GM12878 (cell line): ENCODE results near the gene GPRC5D. TPM values are rescaled to one million over a fixed set of nuclear protein-coding genes. Genes with fewer than 3 reads are reported as not detected.

ENCODE experiments used
- ATAC-seq: fragments of 200-7000 bp; cut with Tn5 transposase; 3 replicates; pipeline ENCODE4 v1.9.1; 2020; ENCODE audit warnings: mild to moderate bottlenecking, moderate library complexity
- BruUV-seq: library from RNA; stranded (reverse); fragments of 400-500 nt; replicated peaks from 2 replicates; lab custom pipeline; 2021; lab: Mats Ljungman, UMichigan
- CTCF ChIA-PET: fragments of 300-600 bp; sonication (Branson Sonifier 250); formaldehyde crosslinking; extraction: SDS; loops from one replicate; lab custom pipeline; 2021; ENCODE audit warnings: inconsistent platforms; lab: Yijun Ruan, JAX
- POLR2A ChIA-PET: fragments of 350-600 bp; formaldehyde crosslinking; extraction: SDS; loops from one replicate; lab custom pipeline; 2021; ENCODE audit warnings: inconsistent platforms; lab: Charles Lee
- RAD21 ChIA-PET: fragments of 300-600 bp; sonication (Branson Sonifier 250); formaldehyde crosslinking; loops from one replicate; lab custom pipeline; 2023; ENCODE audit warnings: antibody characterized with exemption; ENCODE audit not compliant: unreplicated experiment; lab: Charles Lee
- SMC1A ChIA-PET: fragments of 300-600 bp; sonication (Branson Sonifier 250); formaldehyde crosslinking; loops from one replicate; lab custom pipeline; 2023; ENCODE audit not compliant: unreplicated experiment, uncharacterized antibody; lab: Charles Lee
- DNase-seq: peaks from one replicate; pipeline ENCODE4 v3.0.0-alpha.2; 2011; ENCODE audit warnings: low read depth, low spot score
- FAIRE-seq: peaks from 3 replicates; lab custom pipeline; 2011; peaks lifted over from hg19 to GRCh38; lab: Jason Lieb, UNC
- H2AFZ ChIP-seq: 2 replicates; pipeline ENCODE4 v1.6.0; 2011; ENCODE audit warnings: low read depth, low read length, control low read depth; ENCODE audit not compliant: control insufficient read depth
- H3K27ac ChIP-seq: 2 replicates; pipeline ENCODE4 v1.5.1; 2011; ENCODE audit warnings: control low read depth; ENCODE audit not compliant: control insufficient read depth, insufficient read depth
- H3K27me3 ChIP-seq, 2 experiments: replicated peaks in 1 of 2; 2 replicates each; pipeline versions ENCODE4 v1.6.0 to v1.6.1; 2011; ENCODE audit warnings: low read length in 1 of 2; ENCODE audit not compliant: control insufficient read depth in 2 of 2, insufficient read depth in 2 of 2
- H3K36me3 ChIP-seq, 2 experiments: 2 replicates each; pipeline ENCODE4 v1.5.1; 2011; ENCODE audit warnings: low read length in 1 of 2; ENCODE audit not compliant: control insufficient read depth in 2 of 2, insufficient read depth in 2 of 2
- H3K4me1 ChIP-seq: 2 replicates; pipeline ENCODE4 v1.6.1; 2011; ENCODE audit warnings: mild to moderate bottlenecking, low read length, moderate library complexity, mixed read lengths; ENCODE audit not compliant: control insufficient read depth, insufficient read depth
- H3K4me2 ChIP-seq: 2 replicates; pipeline ENCODE4 v1.6.0; 2011; ENCODE audit warnings: control low read depth; ENCODE audit not compliant: control insufficient read depth, insufficient read depth
- H3K4me3 ChIP-seq: fragments of 200-600 bp; sonication (generic); 2 replicates; pipeline ENCODE4 v1.5.1; 2016
- H3K79me2 ChIP-seq: 2 replicates; pipeline ENCODE4 v1.6.0; 2011; ENCODE audit warnings: low read length; ENCODE audit not compliant: control insufficient read depth, insufficient read depth
- H3K9ac ChIP-seq: 2 replicates; pipeline ENCODE4 v1.8.0; 2011; ENCODE audit warnings: low read length, control low read depth, mixed read lengths; ENCODE audit not compliant: control insufficient read depth, insufficient read depth
- H3K9me3 ChIP-seq: replicated peaks from 3 replicates; pipeline ENCODE4 v1.5.1; 2011; ENCODE audit warnings: mild to moderate bottlenecking, low read length; ENCODE audit not compliant: control insufficient read depth, insufficient read depth
- H4K20me1 ChIP-seq: 2 replicates; pipeline ENCODE4 v1.6.0; 2011; ENCODE audit not compliant: control insufficient read depth, insufficient read depth
- BMI1 ChIP-seq: fragments of 450-650 bp; IDR thresholded peaks from 2 replicates; pipeline ENCODE4 v1.6.1; 2016; ENCODE audit warnings: mild to moderate bottlenecking, moderate library complexity, borderline replicate concordance
- EP300 ChIP-seq, 2 experiments: fragments of 150-350 bp in 1 of 2; IDR thresholded peaks; 2 replicates each; pipeline ENCODE4 v1.6.1; 2011 to 2012; ENCODE audit warnings: low read depth in 2 of 2, low read length in 2 of 2, borderline replicate concordance in 1 of 2, improper control_type of control experiment in 1 of 2, inconsistent platforms in 1 of 2; ENCODE audit not compliant: control insufficient read depth in 1 of 2
- IRF4 ChIP-seq: IDR thresholded peaks from 2 replicates; pipeline ENCODE4 v1.6.1; 2011; ENCODE audit warnings: low read depth, low read length
- NKRF ChIP-seq: fragments of 450-650 bp; conservative IDR thresholded peaks from 2 replicates; pipeline ENCODE4 v1.6.1; 2017; ENCODE audit warnings: mild to moderate bottlenecking, moderate library complexity
- NR2F1 ChIP-seq: fragments of 450-650 bp; conservative IDR thresholded peaks from 2 replicates; pipeline ENCODE4 v1.6.1; 2017; ENCODE audit warnings: mild to moderate bottlenecking
- PKNOX1 ChIP-seq: fragments of 450-650 bp; IDR thresholded peaks from 2 replicates; pipeline ENCODE4 v1.6.1; 2016; ENCODE audit warnings: mild to moderate bottlenecking
- POLR2AphosphoS5 ChIP-seq: IDR thresholded peaks from 2 replicates; pipeline ENCODE4 v1.6.1; 2011; ENCODE audit warnings: mild to moderate bottlenecking, low read length, inconsistent platforms
- SMAD5 ChIP-seq: IDR thresholded peaks from 2 replicates; pipeline ENCODE4 v1.6.1; 2016; ENCODE audit warnings: antibody characterized with exemption, low read depth
- SRF ChIP-seq, 2 experiments: IDR thresholded peaks; 2 replicates each; pipeline ENCODE4 v1.6.1; 2011; ENCODE audit warnings: low read depth in 2 of 2, low read length in 2 of 2, mild to moderate bottlenecking in 1 of 2, moderate library complexity in 1 of 2
- STAT3 ChIP-seq: IDR thresholded peaks from 2 replicates; pipeline ENCODE4 v1.6.1; 2011; ENCODE audit warnings: low read depth, low read length, improper control_type of control experiment
- ZBED1 ChIP-seq: IDR thresholded peaks from 2 replicates; pipeline ENCODE4 v1.6.1; 2016; ENCODE audit warnings: borderline replicate concordance
- ZZZ3 ChIP-seq: IDR thresholded peaks from 2 replicates; pipeline ENCODE4 v1.6.1; 2011; ENCODE audit warnings: low read depth; ENCODE audit not compliant: control insufficient read depth, insufficient read length
- WGBS: methylation state at CpG from one replicate; pipeline ENCODE4 v1.1.6; 2016; ENCODE audit warnings: low lambda C conversion rate; ENCODE audit not compliant: insufficient replicate concordance, insufficient coverage; ENCODE audit errors: missing lambda C conversion rate; 5-methylcytosine and 5-hydroxymethylcytosine counted together
- in situ Hi-C: fragments of 300-500 bp; cut with MboI; formaldehyde crosslinking; loops from 9 replicates; pipeline ENCODE4 v1.14.3; 2018; ENCODE audit warnings: mixed read lengths
- intact Hi-C: fragments of 100-400 bp; cut with micrococcal nuclease; formaldehyde crosslinking; loops from one replicate; pipeline ENCODE4 v1.14.2; 2022; ENCODE audit not compliant: unreplicated experiment
- polyA plus RNA-seq, 11 experiments: library from polyadenylated mRNA; depleted of rRNA in 4 of 11; unstranded in 6 of 11; stranded (reverse) in 5 of 11; fragments of >200 nt; fragmentation: Nextera tagmentation in 4 of 11; fragmentation: Illumina TruSeq in 1 of 11; extraction: Ambion mirVana in 4 of 11; extraction: Trizol in 1 of 11; gene quantifications; 1 replicate in 1 of 11; 2 replicates in 10 of 11; pipeline versions ENCODE4 v1.2.1 to v1.2.3, GENCODE V29; 2011 to 2016; ENCODE audit warnings: inconsistent platforms in 2 of 11, missing spikeins in 2 of 11, low read depth in 1 of 11
- total RNA-seq, 4 experiments: library from RNA; depleted of rRNA in 3 of 4; stranded (reverse); fragments of >200 nt in 3 of 4; fragmentation: Illumina TruSeq in 1 of 4; extraction: Trizol in 1 of 4; gene quantifications; 2 replicates each; pipeline versions ENCODE4 v1.2.1 to v1.2.3, GENCODE V29; 2013 to 2021
- TF ChIP-seq, protein P1 (sequence below), 3 experiments: IDR thresholded peaks in 2 of 3; conservative IDR thresholded peaks in 1 of 3; 2 replicates each; pipeline ENCODE4 v1.5.1; 2011; ENCODE audit warnings: low read depth in 3 of 3, low read length in 3 of 3, mild to moderate bottlenecking in 3 of 3, control low read depth in 2 of 3, moderate library complexity in 2 of 3, inconsistent platforms in 1 of 3, mixed read lengths in 1 of 3; ENCODE audit not compliant: control insufficient read depth in 2 of 3, insufficient read depth in 1 of 3; ENCODE audit errors: extremely low read depth in 1 of 3

The GPRC5D gene
- total and polyA plus RNA-seq, 10 of the 15 experiments (the other 5 are each of a cell fraction or from before 2014, with no cell fraction given), result 0.18 to 0.90 (median 0.37) TPM; not detected in 3

DNA sequence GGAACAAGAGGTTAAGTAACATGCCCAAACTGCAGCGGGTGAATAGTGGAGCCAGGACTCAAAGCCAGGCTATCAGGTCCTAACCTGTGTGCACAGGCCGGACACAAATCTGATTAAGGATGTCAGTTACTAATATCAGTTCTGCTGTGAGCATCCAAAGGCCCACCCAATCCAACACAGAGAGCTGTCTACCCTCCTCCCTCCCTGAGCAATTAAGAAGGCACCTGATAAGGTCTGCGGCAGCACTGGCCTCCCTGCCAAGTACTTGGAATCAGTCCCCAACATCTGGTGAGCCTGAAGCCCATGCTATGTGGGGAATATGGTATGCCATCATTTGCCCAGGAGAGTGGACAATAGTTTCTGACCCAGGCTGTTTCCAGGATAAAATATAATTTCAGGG is 44.2 kb upstream of the GPRC5D start:
- RAD21 ChIA-PET, result no interaction called here
- Histone ChIP-seq H4K20me1 (no peaks in the 10 kb centered on the region; the same call in none of the 2 replicates), H3K4me3 (no peak overlapping the region), H3K27ac (no peak overlapping the region), H3K4me2 (no peak overlapping the region), H3K9me3 (no peaks in the 10 kb centered on the region; the same call in 2 of the 3 replicates), H3K9ac (no peak overlapping the region), H3K27me3 (peaks cover 7 to 9% of the 10 kb centered on the region in 2 experiments; a peak in 3 of 4 replicates), H3K36me3 (no peaks in the 10 kb centered on the region), H3K79me2 (no peaks in the 10 kb centered on the region), H2AFZ (no peak overlapping the region), H3K4me1 (peaks cover 8% of the 10 kb centered on the region)
- intact Hi-C loops, result no loop called here
- in situ Hi-C loops, result no loop called here
- 89% methylated on average over 3 of the region's 3 CpGs for WGBS
- FAIRE-seq (no peak), DNase-seq (no peak), ATAC-seq (no peak)
- CTCF ChIA-PET, result interaction anchor here (0.9 kb wide), 1 partner anchor 80 kb away, joined by 4 read pairs; no protein-coding TSS in a partner anchor
- POLR2A ChIA-PET, result no interaction called here
- no TSS peak for BruUV-seq
- TF ChIP-seq ZBED1, result no peak
- TF ChIP-seq BMI1, result no peak
- no peak for TF ChIP-seq ZZZ3
- no peak for TF ChIP-seq SRF (IDR thresholded peaks at IDR 0.05; ENCODE audit: low read depth in 2 of 2, low read length in 2 of 2)
- no peak for TF ChIP-seq IRF4
- no peak for TF ChIP-seq EP300 (IDR thresholded peaks at IDR 0.05; ENCODE audit: borderline replicate concordance in 1 of 2, control insufficient read depth in 1 of 2, low read depth in 2 of 2, low read length in 2 of 2)
- no peak for TF ChIP-seq STAT3
- no peak for TF ChIP-seq NR2F1
- SMC1A ChIA-PET, result no interaction called here

DNA sequence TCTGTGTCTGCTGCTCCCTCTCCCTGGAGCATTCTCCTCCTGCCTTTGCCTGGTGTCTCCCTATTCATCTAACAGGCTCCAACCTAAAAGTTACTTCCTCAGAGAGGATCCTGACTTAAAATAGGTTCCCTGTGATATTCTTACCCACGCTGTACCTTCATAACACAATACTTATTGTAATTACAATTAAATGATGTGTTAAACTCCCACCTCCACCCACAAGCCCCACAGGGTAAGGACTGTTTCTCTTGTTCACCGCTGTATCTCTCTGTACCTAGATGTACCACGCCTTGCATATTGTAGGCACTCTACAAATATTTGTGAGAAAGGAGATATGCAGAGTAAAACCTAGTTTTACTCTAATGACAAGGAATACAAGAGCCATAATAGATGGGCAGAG is 43.1 kb upstream of the GPRC5D start:
- FAIRE-seq, result no peak
- intact Hi-C loops (no loop called here), in situ Hi-C loops (no loop called here)
- RAD21 ChIA-PET, result no interaction called here
- DNase-seq, result no peak
- Histone ChIP-seq H3K9me3 (no peaks in the 10 kb centered on the region; the same call in 2 of the 3 replicates), H3K79me2 (no peaks in the 10 kb centered on the region), H3K27me3 (peaks cover 6 to 7% of the 10 kb centered on the region in 2 experiments; a peak in 3 of 4 replicates), H4K20me1 (no peaks in the 10 kb centered on the region; the same call in none of the 2 replicates), H3K27ac (no peak overlapping the region), H3K9ac (no peak overlapping the region), H3K36me3 (no peaks in the 10 kb centered on the region), H3K4me1 (no peaks in the 10 kb centered on the region), H3K4me3 (no peak overlapping the region), H2AFZ (no peak overlapping the region), H3K4me2 (no peak overlapping the region)
- 62% methylated on average over 3 of the region's 3 CpGs for WGBS
- SMC1A ChIA-PET, result no interaction called here
- POLR2A ChIA-PET, result no interaction called here
- no peak for ATAC-seq
- no TSS peak for BruUV-seq
- CTCF ChIA-PET, result no interaction called here
- no peak for TF ChIP-seq PKNOX1
- TF ChIP-seq NKRF, result no peak
- TF ChIP-seq, protein P1, sequence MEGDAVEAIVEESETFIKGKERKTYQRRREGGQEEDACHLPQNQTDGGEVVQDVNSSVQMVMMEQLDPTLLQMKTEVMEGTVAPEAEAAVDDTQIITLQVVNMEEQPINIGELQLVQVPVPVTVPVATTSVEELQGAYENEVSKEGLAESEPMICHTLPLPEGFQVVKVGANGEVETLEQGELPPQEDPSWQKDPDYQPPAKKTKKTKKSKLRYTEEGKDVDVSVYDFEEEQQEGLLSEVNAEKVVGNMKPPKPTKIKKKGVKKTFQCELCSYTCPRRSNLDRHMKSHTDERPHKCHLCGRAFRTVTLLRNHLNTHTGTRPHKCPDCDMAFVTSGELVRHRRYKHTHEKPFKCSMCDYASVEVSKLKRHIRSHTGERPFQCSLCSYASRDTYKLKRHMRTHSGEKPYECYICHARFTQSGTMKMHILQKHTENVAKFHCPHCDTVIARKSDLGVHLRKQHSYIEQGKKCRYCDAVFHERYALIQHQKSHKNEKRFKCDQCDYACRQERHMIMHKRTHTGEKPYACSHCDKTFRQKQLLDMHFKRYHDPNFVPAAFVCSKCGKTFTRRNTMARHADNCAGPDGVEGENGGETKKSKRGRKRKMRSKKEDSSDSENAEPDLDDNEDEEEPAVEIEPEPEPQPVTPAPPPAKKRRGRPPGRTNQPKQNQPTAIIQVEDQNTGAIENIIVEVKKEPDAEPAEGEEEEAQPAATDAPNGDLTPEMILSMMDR (IDR thresholded peaks at IDR 0.05 in 2 of 3, conservative IDR thresholded peaks at IDR 0.05 in 1 of 3; ENCODE audit: control insufficient read depth in 2 of 3, extremely low read depth in 1 of 3, insufficient read depth in 1 of 3, low read depth in 3 of 3, low read length in 3 of 3), result no peak
- TF ChIP-seq POLR2AphosphoS5, result no peak
- no peak for TF ChIP-seq SMAD5
